A549 (cell line): Measurements from ENCODE around the gene ADH4.

Source experiments
- CEBPB ChIP-seq, 2 experiments: fragments of >200 bp in 1 of 2; sonication (Bioruptor Twin) in 1 of 2; formaldehyde crosslinking in 1 of 2; IDR thresholded peaks; 2 replicates each; pipeline ENCODE4 v1.6.1; 2012 to 2016
- EHMT2 ChIP-seq: fragments of 200-600 bp; sonication (generic); IDR thresholded peaks from 2 replicates; pipeline ENCODE4 v1.6.1; 2016; ENCODE audit warnings: antibody characterized with exemption, low read depth, mild to moderate bottlenecking, moderate library complexity
- JUNB ChIP-seq: fragments of >200 bp; sonication (Bioruptor Twin); formaldehyde crosslinking; IDR thresholded peaks from 2 replicates; pipeline ENCODE4 v1.6.1; 2016
- PHF8 ChIP-seq: fragments of 200-600 bp; sonication (generic); IDR thresholded peaks from 2 replicates; pipeline ENCODE4 v1.6.1; 2016; ENCODE audit warnings: low read depth, mild to moderate bottlenecking, antibody characterized with exemption, moderate library complexity, borderline replicate concordance
- POLR2A ChIP-seq: IDR thresholded peaks from 2 replicates; pipeline ENCODE4 v1.6.1; 2012; ENCODE audit warnings: mild to moderate bottlenecking, low read length
- RCOR1 ChIP-seq: fragments of 150-350 bp; IDR thresholded peaks from 2 replicates; pipeline ENCODE4 v1.6.1; 2014; ENCODE audit warnings: antibody characterized with exemption, low read length, low read depth
- TP53 ChIP-seq: fragments of 250-450 bp; sonication (Bioruptor Pico); IDR thresholded peaks from 2 replicates; pipeline ENCODE4 v1.5.0; 2021; ENCODE audit warnings: mild to moderate bottlenecking, moderate library complexity
- ZSCAN20 ChIP-seq: fragments of 250-450 bp; sonication (Bioruptor Pico); IDR thresholded peaks from 2 replicates; pipeline ENCODE4 v1.8.0; 2022; ENCODE audit warnings: mild to moderate bottlenecking, moderate library complexity
- TF ChIP-seq, protein P1 (sequence below): fragments of >200 bp; sonication (Bioruptor Twin); formaldehyde crosslinking; IDR thresholded peaks from 3 replicates; pipeline ENCODE4 v1.5.1; 2016
- TF ChIP-seq, protein P2 (sequence below): fragments of 200-600 bp; sonication (generic); IDR thresholded peaks from 2 replicates; pipeline ENCODE4 v1.6.1; 2016; ENCODE audit warnings: antibody characterized with exemption, mild to moderate bottlenecking, moderate library complexity
- TF ChIP-seq, protein P3 (sequence below): fragments of >200 bp; sonication (Bioruptor Twin); formaldehyde crosslinking; IDR thresholded peaks from 3 replicates; pipeline ENCODE4 v1.6.1; 2016
- TF ChIP-seq, protein P4 (sequence below): fragments of 450-650 bp; IDR thresholded peaks from 2 replicates; pipeline ENCODE4 v1.6.1; 2014; ENCODE audit warnings: antibody characterized with exemption
- TF ChIP-seq, protein P5 (sequence below): IDR thresholded peaks from 2 replicates; pipeline ENCODE4 v1.6.1; 2012

DNA sequence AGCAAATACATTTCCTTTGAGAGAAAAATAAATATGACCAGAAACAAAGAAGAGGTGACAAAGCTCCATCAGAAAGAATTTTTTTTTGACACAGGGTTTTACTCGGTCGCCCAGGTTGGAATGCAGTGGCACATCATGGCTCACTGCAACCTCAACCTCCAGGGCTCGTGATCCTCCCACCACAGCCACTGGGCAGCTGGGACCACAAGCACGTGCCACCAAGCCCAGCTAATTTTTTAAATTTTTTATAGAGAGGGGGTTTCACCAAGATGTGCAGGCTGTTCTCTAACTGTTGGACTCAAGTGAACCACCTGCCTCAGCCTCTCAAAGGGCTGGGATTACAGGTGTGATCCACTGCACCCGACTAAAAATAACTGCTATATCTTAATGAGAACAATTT lies 65.8 kb downstream of the ADH4 start:
- TF ChIP-seq, protein P1, sequence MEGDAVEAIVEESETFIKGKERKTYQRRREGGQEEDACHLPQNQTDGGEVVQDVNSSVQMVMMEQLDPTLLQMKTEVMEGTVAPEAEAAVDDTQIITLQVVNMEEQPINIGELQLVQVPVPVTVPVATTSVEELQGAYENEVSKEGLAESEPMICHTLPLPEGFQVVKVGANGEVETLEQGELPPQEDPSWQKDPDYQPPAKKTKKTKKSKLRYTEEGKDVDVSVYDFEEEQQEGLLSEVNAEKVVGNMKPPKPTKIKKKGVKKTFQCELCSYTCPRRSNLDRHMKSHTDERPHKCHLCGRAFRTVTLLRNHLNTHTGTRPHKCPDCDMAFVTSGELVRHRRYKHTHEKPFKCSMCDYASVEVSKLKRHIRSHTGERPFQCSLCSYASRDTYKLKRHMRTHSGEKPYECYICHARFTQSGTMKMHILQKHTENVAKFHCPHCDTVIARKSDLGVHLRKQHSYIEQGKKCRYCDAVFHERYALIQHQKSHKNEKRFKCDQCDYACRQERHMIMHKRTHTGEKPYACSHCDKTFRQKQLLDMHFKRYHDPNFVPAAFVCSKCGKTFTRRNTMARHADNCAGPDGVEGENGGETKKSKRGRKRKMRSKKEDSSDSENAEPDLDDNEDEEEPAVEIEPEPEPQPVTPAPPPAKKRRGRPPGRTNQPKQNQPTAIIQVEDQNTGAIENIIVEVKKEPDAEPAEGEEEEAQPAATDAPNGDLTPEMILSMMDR = no peak
- TF ChIP-seq, protein P2, sequence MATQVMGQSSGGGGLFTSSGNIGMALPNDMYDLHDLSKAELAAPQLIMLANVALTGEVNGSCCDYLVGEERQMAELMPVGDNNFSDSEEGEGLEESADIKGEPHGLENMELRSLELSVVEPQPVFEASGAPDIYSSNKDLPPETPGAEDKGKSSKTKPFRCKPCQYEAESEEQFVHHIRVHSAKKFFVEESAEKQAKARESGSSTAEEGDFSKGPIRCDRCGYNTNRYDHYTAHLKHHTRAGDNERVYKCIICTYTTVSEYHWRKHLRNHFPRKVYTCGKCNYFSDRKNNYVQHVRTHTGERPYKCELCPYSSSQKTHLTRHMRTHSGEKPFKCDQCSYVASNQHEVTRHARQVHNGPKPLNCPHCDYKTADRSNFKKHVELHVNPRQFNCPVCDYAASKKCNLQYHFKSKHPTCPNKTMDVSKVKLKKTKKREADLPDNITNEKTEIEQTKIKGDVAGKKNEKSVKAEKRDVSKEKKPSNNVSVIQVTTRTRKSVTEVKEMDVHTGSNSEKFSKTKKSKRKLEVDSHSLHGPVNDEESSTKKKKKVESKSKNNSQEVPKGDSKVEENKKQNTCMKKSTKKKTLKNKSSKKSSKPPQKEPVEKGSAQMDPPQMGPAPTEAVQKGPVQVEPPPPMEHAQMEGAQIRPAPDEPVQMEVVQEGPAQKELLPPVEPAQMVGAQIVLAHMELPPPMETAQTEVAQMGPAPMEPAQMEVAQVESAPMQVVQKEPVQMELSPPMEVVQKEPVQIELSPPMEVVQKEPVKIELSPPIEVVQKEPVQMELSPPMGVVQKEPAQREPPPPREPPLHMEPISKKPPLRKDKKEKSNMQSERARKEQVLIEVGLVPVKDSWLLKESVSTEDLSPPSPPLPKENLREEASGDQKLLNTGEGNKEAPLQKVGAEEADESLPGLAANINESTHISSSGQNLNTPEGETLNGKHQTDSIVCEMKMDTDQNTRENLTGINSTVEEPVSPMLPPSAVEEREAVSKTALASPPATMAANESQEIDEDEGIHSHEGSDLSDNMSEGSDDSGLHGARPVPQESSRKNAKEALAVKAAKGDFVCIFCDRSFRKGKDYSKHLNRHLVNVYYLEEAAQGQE = no peak
- TF ChIP-seq TP53 = no peak
- no peak for TF ChIP-seq RCOR1
- TF ChIP-seq CEBPB (IDR thresholded peaks at IDR 0.05) = no peak
- TF ChIP-seq EHMT2 = no peak
- TF ChIP-seq, protein P3, sequence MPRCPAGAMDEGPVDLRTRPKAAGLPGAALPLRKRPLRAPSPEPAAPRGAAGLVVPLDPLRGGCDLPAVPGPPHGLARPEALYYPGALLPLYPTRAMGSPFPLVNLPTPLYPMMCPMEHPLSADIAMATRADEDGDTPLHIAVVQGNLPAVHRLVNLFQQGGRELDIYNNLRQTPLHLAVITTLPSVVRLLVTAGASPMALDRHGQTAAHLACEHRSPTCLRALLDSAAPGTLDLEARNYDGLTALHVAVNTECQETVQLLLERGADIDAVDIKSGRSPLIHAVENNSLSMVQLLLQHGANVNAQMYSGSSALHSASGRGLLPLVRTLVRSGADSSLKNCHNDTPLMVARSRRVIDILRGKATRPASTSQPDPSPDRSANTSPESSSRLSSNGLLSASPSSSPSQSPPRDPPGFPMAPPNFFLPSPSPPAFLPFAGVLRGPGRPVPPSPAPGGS = no peak
- TF ChIP-seq POLR2A = no peak
- TF ChIP-seq, protein P4, sequence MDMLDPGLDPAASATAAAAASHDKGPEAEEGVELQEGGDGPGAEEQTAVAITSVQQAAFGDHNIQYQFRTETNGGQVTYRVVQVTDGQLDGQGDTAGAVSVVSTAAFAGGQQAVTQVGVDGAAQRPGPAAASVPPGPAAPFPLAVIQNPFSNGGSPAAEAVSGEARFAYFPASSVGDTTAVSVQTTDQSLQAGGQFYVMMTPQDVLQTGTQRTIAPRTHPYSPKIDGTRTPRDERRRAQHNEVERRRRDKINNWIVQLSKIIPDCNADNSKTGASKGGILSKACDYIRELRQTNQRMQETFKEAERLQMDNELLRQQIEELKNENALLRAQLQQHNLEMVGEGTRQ = no peak
- TF ChIP-seq PHF8 = no peak
- TF ChIP-seq JUNB = no peak
- TF ChIP-seq, protein P5, sequence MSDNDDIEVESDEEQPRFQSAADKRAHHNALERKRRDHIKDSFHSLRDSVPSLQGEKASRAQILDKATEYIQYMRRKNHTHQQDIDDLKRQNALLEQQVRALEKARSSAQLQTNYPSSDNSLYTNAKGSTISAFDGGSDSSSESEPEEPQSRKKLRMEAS = no peak
- no peak for TF ChIP-seq ZSCAN20 (CRISPR knock-in tag)
